ENCODE measurements around the gene SCAPER.

Gene SCAPER

DNA sequence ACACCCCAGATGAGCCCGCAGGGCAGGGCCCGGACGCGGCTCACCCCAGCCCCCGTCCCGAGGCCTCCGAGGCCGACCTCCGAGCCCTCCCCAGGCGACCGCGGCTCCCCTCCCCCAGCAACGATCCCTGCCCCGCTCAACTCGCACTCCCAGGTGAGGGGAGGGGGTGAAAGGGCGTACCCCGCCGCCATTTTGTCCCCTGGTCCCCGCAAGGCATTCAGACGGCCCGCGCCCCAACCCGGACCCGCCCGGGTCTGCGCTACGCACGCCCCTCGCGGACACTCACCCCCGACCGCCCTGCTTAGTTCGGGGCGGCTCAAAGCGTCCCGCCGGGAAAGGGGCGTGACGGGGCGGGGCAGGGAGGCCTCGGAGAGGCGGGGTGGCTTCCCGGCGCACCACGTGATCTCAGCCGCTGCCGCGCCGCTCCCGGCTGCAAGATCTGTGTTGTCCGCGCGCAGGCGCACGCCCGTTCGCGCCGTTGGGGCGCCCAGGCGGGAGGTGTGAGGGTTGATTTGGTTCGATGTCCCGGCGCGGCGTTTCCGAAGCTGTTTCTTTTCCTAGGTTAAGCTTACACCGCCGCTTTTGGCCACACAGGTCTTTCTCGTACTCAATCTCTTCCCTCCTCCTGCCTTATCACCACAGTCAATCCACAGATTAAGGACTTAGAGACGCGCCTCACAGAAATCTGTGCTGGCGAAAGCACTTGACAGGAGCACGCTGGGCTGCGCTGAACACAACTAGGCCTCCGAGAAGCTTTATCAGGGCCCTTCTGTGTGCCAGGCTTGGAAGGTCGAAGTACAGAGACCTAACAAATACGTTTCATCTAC is at the start of gene SCAPER:
Gene SCAPER (minus strand): TSS at position 328 of the 827 bp plus-strand sequence. CDS start 21,523 bp downstream, outside the sequence.
- peak; percentile 87 to 90 (median 90) for DNase-seq (ENCODE audit: low read depth in 2 of 3, low spot score in 2 of 3)

DNA sequence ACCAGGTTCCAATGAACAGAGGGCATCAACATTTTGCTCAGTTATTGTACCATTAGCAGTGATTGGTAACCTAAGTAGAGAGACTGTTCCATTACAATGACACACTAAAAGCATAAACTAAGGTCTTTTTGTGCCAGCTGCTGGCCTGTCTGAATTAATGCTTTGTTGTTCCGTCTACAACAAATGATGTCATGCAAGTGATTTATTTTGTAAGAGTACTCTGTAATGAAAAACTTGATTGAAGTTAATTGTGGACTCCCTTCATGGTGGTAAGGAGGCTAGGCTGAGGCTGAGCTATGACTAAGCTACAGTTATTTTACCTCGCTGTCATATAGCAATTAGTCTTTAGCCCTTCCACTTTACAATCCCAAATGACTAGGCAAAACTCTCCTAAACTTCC is 49.6 kb upstream of the SCAPER start:
- no peak for DNase-seq (ENCODE audit: low read depth in 2 of 3, low spot score in 2 of 3)

DNA sequence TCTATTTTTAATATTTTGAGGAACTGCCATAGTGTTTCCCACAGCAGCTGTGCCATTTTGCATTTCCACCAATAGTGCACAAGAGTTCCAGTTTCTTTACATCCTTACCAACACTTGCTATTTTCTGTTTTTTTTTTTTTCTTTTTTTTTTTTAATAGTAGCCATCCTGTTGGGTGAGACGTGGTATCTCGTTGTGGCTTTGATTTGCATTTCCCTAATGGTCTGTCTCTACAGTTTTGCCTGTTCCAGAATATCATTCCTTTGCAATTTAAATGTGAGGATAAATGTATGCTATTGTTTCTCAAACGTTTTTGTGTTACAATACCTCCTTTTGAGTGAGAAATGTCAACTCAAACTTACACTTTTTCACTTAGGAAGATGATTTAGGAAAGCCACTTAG is 48.8 kb upstream of the SCAPER start:
- DNase-seq (ENCODE audit: low read depth in 2 of 3, low spot score in 2 of 3): no peak

- DNase-seq (ENCODE audit: low read depth in 2 of 3, low spot score in 2 of 3): no peak
Observed at GRCh38 chr15:76951220-76951619, 46.1 kb upstream of the SCAPER start.

DNA sequence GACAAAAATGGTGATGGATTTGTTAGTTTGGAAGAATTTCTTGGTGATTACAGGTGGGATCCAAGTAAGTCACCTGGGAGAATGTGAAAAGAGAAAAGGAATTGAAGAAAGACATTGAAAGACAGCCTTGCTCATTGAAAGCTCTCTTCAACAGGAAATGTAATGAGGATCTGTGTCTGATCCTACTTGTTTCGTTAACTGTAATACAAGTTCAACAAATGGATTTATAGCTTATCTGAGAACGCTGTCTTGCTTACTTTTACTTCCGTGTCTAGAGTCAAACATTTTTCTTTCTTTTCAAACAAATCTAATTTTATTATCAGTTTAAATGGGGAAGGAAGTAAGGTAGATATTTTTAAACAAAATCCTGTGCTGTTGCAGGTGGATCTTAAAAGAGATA is 42.3 kb upstream of the SCAPER start:
- no peak for DNase-seq (ENCODE audit: low read depth in 2 of 3, low spot score in 2 of 3)

DNA sequence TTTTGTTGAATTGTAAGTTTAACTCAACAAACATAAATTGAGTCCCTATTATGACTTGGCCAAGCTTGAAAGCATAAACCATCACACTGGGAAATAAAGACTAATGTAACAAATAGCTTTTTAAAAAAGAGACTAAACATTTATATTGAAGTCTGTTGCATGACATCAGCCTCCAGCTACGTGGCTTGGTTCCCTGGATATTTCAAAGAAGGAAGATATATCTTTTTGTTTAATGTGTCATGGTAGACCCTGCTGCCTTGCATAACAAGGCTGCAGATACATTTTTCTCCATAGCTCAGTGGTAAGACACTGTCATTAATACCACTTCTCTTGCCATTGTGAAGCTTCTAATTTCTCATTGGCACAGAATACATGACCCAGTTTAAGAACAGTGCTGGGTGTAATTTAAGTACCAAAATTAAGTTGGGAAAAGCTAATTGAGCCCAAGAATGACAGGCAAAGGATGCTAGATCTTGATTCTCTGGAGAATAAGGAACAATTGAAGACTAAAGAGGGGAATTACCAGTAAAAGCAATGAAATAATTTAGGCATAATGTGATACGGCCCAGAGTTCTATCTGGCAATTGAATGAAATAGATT is 40.5 kb upstream of the SCAPER start:
- DNase-seq (ENCODE audit: low read depth in 2 of 3, low spot score in 2 of 3): no peak

DNA sequence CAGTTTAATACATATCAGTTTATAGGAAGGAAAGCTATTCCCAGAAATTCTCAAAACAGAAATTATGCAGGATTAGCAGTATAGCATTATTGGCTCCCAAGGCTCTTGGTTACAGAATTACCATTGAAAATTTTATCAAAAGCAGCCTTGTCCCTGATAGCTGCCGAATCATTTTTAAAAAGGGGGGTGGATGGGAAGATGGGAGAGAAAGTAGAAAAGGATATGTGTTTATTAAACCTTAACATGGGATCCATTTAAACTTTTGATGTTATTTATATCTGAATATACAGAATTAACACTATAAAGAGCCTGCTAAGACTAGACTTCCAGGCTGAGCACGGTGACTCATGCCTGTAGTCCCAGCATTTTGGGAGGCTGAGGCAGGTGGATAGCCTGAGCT is 37.2 kb upstream of the SCAPER start:
- DNase-seq (ENCODE audit: low read depth in 2 of 3, low spot score in 2 of 3): no peak

GRCh38 chr15:76941636-76942035 is 36.5 kb upstream of the SCAPER start:
- DNase-seq (ENCODE audit: low read depth in 2 of 3, low spot score in 2 of 3): no peak

DNA sequence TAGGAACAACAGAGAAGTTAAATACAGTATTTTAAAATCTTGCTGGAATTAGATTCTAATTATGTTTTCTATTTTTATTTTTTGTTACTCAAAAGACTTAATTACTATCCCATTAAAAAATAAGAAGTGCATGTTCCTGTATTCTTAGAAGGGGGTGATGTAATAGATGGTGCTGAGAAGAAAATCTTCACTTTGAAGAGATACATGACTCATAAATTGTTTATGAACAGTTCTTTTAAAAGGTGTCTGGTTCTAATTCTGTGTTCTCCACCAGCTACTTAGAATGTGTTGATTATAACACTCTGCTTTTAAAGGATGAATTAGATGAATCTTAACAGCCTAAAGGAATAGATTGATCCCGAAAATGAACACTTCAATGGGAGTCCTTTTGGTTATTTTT is 34.6 kb upstream of the SCAPER start:
- DNase-seq (ENCODE audit: low read depth in 2 of 3, low spot score in 2 of 3): no peak

DNA sequence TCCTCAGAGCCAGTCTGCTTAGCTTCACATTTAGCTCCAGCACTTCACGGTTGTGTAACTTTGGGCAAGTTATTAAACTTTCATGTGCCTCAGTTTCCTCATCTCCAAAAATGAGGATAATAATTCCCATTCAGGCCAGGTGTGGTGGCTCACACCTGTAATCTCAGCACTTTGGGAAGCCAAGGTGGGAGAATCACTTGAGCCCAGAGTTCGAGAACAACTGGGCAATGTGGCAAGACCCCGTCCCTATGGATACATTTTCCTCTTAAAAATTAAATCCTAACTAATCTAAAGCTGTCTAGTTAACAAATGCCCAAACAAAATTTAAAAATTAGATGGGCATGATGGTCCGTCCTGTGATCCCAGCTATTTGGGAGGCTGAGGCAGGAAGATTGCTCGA is 33.6 kb upstream of the SCAPER start:
- no peak for DNase-seq (ENCODE audit: low read depth in 2 of 3, low spot score in 2 of 3)

GRCh38 chr15:76936671-76937070 is 31.5 kb upstream of the SCAPER start:
- DNase-seq (ENCODE audit: low read depth in 2 of 3, low spot score in 2 of 3): no peak

DNA sequence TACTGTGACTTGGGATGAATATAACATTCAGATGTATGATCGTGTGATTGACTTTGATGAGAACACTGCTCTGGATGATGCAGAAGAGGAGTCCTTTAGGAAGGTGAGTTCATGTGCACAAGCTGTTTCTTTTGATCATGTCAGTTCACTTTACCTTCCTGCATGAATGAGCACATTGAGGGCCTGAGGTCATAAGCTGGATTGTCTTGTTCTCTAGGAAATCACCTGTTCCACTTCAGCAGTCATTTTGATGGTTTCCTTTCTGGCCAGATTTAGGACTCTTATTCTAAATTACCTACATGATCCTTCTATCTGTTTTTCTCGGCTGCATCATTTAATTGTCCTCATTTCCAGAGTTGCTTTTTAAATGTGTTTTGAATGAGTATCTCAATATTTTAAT is 30.5 kb upstream of the SCAPER start:
- DNase-seq (ENCODE audit: low read depth in 2 of 3, low spot score in 2 of 3): no peak

- peak in 1 of 3 experiments; percentile 1 for DNase-seq (ENCODE audit: low read depth in 2 of 3, low spot score in 2 of 3)
Observed at GRCh38 chr15:76932135-76932966, 27.2 kb upstream of the SCAPER start.

- DNase-seq (ENCODE audit: low read depth in 2 of 3, low spot score in 2 of 3): peak; percentile 64 to 87 (median 75)
Observed at GRCh38 chr15:76931397-76932134, 26.4 kb upstream of the SCAPER start, which contains the start of gene RCN2. TSS of gene RCN2 (plus strand) at chr15:76931749. CDS start at chr15:76931842, 93 bp downstream.

- no peak for DNase-seq (ENCODE audit: low read depth in 2 of 3, low spot score in 2 of 3)
Observed at GRCh38 chr15:76930831-76931396, 25.8 kb upstream of the SCAPER start.

GRCh38 chr15:76929011-76929760 is 24.0 kb upstream of the SCAPER start:
- no peak for DNase-seq (ENCODE audit: low read depth in 2 of 3, low spot score in 2 of 3)

GRCh38 chr15:76928201-76928600 is 23.1 kb upstream of the SCAPER start:
- no peak for DNase-seq (ENCODE audit: low read depth in 2 of 3, low spot score in 2 of 3)

DNA sequence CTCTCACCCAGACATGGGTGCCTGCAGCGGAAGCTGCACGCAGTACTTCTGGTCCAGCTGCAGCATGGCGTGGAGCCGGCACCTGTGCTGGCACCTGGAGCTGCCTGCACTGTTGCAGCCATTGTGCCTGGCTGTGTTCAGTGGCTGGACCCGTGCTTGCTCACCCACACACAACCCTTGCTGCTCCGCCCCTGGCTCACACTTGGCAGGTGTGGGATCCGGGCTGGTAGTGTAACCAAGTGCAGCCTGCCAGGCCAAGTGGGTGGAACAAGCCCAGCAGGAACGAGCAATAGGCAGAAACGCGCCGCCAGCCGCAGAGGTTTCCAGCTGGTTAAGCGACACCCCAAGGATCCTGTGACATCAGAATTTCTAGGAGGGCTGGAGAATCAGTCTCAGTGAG is 11.2 kb upstream of the SCAPER start:
- no peak for DNase-seq (ENCODE audit: low read depth in 2 of 3, low spot score in 2 of 3)

- no peak for DNase-seq (ENCODE audit: low read depth in 2 of 3, low spot score in 2 of 3)
Observed at GRCh38 chr15:76913737-76914136, 8.6 kb upstream of the SCAPER start.

- no peak for DNase-seq (ENCODE audit: low read depth in 2 of 3, low spot score in 2 of 3)
Observed at GRCh38 chr15:76912430-76912829, 7.3 kb upstream of the SCAPER start.

Data from activated CD8-positive, alpha-beta memory T cell treated with anti-CD3 and anti-CD28 coated beads for 48 hours (primary cell).